BE2C (cell line): ENCODE results near the gene RNF34. TPM values are rescaled to one million over a fixed set of nuclear protein-coding genes. Genes with fewer than 3 reads are reported as not detected.
A peak's percentile ranks its signal among the peaks of the same experiment; 100 is the strongest.

ENCODE experiments used
- DNase-seq: peaks from one replicate; pipeline ENCODE4 v3.0.0-alpha.2; 2020
- H3K27me3 ChIP-seq: fragments of 250-450 bp; sonication (Bioruptor Pico); 2 replicates; pipeline ENCODE4 v1.5.1; 2020; ENCODE audit warnings: mild to moderate bottlenecking
- H3K36me3 ChIP-seq: fragments of 250-450 bp; sonication (Bioruptor Pico); 2 replicates; pipeline ENCODE4 v1.5.1; 2020; ENCODE audit warnings: mild to moderate bottlenecking
- H3K4me1 ChIP-seq: fragments of 250-450 bp; sonication (Bioruptor Pico); 2 replicates; pipeline ENCODE4 v1.5.1; 2020
- H3K4me3 ChIP-seq: 2 replicates; pipeline ENCODE4 v1.5.1; 2011; ENCODE audit warnings: low read depth, low read length
- H3K9me3 ChIP-seq: fragments of 250-450 bp; sonication (Bioruptor Pico); 2 replicates; pipeline ENCODE4 v1.5.1; 2020
- polyA plus RNA-seq: library from polyadenylated mRNA; unstranded; fragments of >200 nt; gene quantifications from one replicate; pipeline ENCODE4 v1.2.1, GENCODE V29; 2012; ENCODE audit warnings: low read depth, missing spikeins; ENCODE audit not compliant: insufficient read length, insufficient read depth
- TF ChIP-seq, protein P1 (sequence below): IDR thresholded peaks from 2 replicates; pipeline ENCODE4 v1.5.1; 2012; ENCODE audit warnings: mild to moderate bottlenecking, low read depth, low read length

The RNF34 gene, protein sequence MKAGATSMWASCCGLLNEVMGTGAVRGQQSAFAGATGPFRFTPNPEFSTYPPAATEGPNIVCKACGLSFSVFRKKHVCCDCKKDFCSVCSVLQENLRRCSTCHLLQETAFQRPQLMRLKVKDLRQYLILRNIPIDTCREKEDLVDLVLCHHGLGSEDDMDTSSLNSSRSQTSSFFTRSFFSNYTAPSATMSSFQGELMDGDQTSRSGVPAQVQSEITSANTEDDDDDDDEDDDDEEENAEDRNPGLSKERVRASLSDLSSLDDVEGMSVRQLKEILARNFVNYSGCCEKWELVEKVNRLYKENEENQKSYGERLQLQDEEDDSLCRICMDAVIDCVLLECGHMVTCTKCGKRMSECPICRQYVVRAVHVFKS
- polyA plus RNA-seq: 229 TPM

DNA sequence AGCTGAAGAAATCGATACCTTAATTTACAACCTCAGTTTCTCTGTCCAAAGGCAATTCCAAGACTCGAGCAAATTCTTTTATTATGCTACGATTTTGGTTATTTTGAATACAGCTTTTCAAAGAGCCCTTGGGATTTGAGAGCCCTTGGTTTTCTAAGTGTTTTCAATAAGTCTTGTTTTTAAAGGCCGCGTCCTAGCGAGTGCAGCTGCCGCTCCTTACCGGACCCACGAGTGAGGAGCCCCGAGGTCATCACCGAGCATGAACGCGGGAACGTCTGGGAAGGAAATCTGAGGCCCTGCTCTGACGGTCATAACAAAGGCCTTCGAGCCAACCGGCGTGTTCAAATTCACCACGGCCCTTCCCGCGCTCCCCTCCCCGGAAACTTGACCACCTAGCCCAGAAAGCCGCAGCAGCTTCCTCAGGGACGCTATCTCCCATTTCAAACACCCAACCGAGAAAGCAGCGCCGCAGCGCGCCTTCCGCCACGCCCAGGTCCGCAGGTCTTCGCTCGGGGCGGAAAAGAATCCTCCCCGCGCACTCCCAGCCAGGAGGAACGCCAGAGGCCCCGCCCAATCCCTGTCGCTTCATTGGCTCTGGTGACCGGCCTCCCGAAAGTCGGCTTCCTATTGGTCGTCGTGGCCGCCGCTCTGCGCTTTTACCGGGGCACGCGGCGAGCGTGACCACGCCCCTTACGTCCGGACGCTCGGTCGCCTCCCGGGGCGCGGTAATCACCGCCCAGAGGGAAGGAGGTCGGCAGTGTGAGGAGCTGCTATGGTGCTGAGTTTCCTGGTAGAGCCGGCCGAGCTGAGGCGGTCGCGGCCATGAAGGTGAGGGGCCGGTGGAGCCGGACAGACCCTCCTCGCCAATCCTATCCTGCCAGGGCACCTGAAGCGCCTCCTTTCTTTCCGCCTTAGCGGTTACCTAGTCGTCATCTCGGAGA, at the start of gene RNF34:
Gene RNF34 (plus strand): TSS at position 728 of the 941 bp plus-strand sequence. CDS start 95 bp downstream, at position 823.
- Histone ChIP-seq H3K36me3 (peaks cover 4% of the 10 kb centered on the region; the same call in 1 of the 2 replicates), H3K4me3 (peak within 1 kb of the TSS; percentile 96), H3K27me3 (no peaks in the 10 kb centered on the region), H3K4me1 (peaks cover 3% of the 10 kb centered on the region; the same call in 1 of the 2 replicates), H3K9me3 (no peaks in the 10 kb centered on the region)
- peak; percentile 100 for DNase-seq
- TF ChIP-seq, protein P1, sequence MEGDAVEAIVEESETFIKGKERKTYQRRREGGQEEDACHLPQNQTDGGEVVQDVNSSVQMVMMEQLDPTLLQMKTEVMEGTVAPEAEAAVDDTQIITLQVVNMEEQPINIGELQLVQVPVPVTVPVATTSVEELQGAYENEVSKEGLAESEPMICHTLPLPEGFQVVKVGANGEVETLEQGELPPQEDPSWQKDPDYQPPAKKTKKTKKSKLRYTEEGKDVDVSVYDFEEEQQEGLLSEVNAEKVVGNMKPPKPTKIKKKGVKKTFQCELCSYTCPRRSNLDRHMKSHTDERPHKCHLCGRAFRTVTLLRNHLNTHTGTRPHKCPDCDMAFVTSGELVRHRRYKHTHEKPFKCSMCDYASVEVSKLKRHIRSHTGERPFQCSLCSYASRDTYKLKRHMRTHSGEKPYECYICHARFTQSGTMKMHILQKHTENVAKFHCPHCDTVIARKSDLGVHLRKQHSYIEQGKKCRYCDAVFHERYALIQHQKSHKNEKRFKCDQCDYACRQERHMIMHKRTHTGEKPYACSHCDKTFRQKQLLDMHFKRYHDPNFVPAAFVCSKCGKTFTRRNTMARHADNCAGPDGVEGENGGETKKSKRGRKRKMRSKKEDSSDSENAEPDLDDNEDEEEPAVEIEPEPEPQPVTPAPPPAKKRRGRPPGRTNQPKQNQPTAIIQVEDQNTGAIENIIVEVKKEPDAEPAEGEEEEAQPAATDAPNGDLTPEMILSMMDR: no peak

DNA sequence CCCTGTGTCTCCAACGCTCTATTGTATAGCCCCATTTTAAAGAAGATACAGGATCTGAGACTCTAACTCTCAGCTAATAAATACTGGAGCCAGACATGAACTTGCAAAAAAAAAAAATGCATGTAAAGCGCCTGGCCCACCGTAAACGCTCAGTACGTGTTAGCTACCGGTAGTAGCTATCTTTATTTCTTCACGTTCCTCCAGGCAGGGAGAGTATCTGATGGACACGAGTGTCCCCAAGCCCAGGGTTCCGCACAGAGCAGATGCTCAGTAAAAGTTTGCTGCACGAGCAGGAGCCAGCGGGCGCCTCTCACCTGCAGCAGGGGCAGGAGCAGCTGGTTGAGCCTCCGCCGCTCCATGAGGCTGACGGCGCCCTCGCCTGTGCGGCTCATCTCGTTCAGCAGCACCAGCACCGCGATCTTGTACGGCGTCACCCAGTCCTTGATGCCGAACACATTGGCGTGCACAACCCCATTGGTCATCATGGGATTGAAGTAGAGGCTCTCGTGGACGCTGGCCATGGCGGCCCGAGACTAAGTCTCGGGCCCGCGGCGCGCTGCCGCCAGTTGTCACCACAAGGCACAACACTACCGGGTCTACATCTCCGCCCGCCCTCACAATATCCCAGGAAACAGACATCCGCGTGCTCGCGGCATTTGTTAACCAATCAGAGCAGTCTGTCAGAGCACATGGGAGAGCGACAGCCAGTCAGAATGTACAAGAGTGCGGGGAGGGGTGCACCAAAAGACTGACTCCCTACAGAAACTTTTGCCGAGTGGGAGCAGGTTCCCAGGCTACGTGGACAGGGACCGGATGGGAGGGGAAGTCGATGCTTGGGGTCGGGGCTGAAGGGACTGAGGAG, 47.9 kb upstream of the RNF34 start, which contains the start of gene ANAPC5:
Gene ANAPC5 (minus strand): TSS at position 592 of the 862 bp plus-strand sequence. CDS start 71 bp downstream, at position 521.
- H3K27me3 ChIP-seq: no peaks in the 10 kb centered on the region
- peak within 1 kb of the TSS; percentile 92 for H3K4me3 ChIP-seq
- H3K36me3 ChIP-seq: peaks cover 5% of the 10 kb centered on the region
- peak; percentile 96 for DNase-seq
- no peaks in the 10 kb centered on the region for H3K9me3 ChIP-seq
- H3K4me1 ChIP-seq: no peaks in the 10 kb centered on the region
- TF ChIP-seq, protein P1: 0 out of 2 replicates have a peak, but pooled peaks have one; percentile 16

DNA sequence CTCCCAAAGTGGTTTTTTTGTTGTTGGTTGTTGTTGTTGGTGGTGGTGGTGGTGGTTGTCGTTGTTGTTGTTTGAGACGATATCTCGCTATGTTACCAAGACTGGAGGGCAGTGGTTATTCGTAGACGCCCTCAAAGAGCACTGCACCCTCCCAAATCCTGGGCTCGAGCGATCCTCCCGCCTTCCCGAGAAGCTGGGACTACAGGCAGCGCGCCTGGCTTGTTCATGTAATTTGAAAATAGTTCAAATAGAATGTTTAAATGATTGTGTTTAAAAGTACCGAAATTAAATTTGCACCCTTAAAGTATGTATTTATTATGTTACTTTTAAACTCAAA, 47.3 kb upstream of the RNF34 start:
- DNase-seq: no peak
- TF ChIP-seq, protein P1: no peak
- Histone ChIP-seq H3K27me3 (no peaks in the 10 kb centered on the region), H3K9me3 (no peaks in the 10 kb centered on the region), H3K4me3 (peak overlapping the region; percentile 92), H3K4me1 (no peaks in the 10 kb centered on the region), H3K36me3 (no peaks in the 10 kb centered on the region; the same call in 1 of the 2 replicates)

DNA sequence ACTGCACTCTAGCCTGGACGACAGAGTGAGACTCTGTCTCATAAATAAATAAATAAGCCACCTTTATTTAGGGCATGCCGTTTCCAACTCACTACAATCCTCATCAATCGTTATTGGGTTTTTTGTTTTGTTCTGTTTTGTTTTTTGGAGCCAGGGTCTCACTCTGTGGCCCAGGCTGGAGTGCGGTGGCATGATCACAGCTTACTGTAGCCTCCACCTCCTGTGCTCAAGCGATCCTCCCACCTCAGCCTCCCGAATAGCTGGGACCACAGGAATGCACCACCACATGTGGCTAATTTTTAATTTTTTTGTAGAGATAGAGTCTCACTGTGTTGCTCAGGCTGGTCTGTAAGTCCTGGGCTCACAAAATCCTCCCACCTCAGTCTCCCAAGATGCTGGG, 44.1 kb upstream of the RNF34 start:
- DNase-seq: no peak
- Histone ChIP-seq H3K4me3 (no peak overlapping the region), H3K36me3 (no peaks in the 10 kb centered on the region), H3K9me3 (no peaks in the 10 kb centered on the region), H3K4me1 (no peaks in the 10 kb centered on the region), H3K27me3 (no peaks in the 10 kb centered on the region)
- TF ChIP-seq, protein P1: no peak

DNA sequence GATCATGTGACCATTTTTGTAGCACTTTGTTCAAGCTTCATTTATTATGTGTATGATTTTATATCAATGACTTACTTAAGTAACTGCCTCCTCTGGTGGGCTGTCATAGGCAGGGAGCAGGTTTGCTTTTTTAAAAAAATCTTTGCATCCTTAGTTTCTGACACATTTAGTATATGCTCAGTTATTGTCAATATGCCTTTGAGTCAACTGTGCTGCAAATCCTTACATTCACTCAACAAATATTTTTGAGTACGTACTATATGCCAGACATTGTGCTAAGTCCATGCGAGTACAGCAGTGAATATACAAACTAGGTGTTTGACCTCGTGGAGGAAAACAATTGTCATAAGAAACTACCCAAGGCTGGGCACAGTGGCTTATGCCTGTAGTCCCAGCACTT, 43.3 kb upstream of the RNF34 start:
- TF ChIP-seq, protein P1: no peak

More for the DNA sequence above, 43.3 kb upstream of the RNF34 start:
- no peaks in the 10 kb centered on the region for H3K9me3 ChIP-seq
- H3K36me3 ChIP-seq: no peaks in the 10 kb centered on the region
- no peaks in the 10 kb centered on the region for H3K4me1 ChIP-seq
- no peak overlapping the region for H3K4me3 ChIP-seq
- no peak for DNase-seq
- no peaks in the 10 kb centered on the region for H3K27me3 ChIP-seq
